ENCODE results near the gene RNF181. TPM values are rescaled to one million over a fixed set of nuclear protein-coding genes. Genes with fewer than 3 reads are reported as not detected.

The RNF181 gene
- polyA plus RNA-seq, 1 of the 3 experiments (the other 2 are of a cell fraction): 312 TPM

DNA sequence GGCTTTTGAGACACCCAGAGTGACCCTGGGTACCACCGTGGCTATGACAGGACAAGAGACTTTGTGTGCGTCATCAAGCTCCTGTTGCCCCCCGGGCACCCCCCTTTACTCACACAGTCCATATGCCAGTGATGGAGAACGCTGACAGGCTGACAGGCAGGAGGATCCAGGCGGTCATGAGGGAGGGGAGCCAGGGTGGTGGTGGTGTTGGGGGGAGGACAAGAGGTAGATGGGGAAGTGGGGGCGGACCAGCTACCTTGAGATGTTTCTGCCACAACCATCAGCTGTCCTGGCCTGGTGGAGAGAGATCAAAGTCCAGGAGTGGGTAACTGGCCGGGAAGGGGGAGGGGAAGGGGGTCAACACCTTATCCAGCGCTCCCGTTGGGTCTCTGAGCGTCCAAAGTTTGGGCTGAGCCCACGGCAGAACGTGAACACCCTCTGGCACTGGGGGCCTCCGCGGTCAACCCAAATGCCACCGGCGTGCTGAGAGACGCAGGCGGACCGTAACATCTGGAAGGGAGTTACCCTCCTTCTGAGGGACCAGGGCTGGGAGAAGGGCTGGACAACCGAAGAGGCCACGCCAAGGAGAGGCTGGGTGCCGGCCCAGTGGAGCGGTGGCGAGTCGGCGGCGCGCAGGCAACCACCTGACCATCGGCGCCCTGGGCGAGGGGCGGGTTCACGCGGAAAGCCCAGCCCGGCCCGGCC is 6.4 kb downstream of the RNF181 start:
- Histone ChIP-seq H3K79me2 (ENCODE audit: insufficient read depth) (peaks cover 21% of the 10 kb centered on the region), H3K4me1 (ENCODE audit: control insufficient read depth in 1 of 2, insufficient read depth in 2 of 2, low read depth in 1 of 2, low read length in 1 of 2) (peaks cover 6 to 23% of the 10 kb centered on the region in 2 experiments; a peak in 2 of 4 replicates), H3K9ac (peak overlapping the region; percentile 72), H2AFZ (ENCODE audit: low read depth) (peak overlapping the region; percentile 71; the same call in 1 of the 2 replicates), H3K27ac (ENCODE audit: low read depth in 2 of 2, low read length in 1 of 2) (peak overlapping the region; percentile 24 to 75; a peak in 3 of 4 replicates), H3K4me3 (ENCODE audit: low read depth in 2 of 2, low read length in 1 of 2) (peak overlapping the region; percentile 93 to 98), H3K4me2 (peak overlapping the region; percentile 96), H3K9me3 (no peaks in the 10 kb centered on the region), H4K20me1 (ENCODE audit: insufficient read depth) (no peaks in the 10 kb centered on the region), H3K27me3 (ENCODE audit: insufficient read depth) (no peaks in the 10 kb centered on the region), H3K36me3 (replicated peaks in 1 of 2; ENCODE audit: control insufficient read depth in 1 of 2, insufficient read depth in 2 of 2, low read length in 1 of 2) (peaks cover 0 to 29% of the 10 kb centered on the region in 2 experiments), H3F3A (replicated peaks; ENCODE audit: insufficient read depth) (peaks cover 18% of the 10 kb centered on the region), H3K9me2 (no peaks in the 10 kb centered on the region)
- CTCF ChIA-PET: interaction anchor here (1.0 to 1.4 kb wide), 3 partner anchors 9 to 53 kb away, joined by 3 to 4 read pairs (median 3); partner anchors contain the start of gene C2orf68
- WGBS (ENCODE audit: low lambda C conversion rate): 31% methylated on average over 9 of the region's 36 CpGs
- TF ChIP-seq, protein P1, sequence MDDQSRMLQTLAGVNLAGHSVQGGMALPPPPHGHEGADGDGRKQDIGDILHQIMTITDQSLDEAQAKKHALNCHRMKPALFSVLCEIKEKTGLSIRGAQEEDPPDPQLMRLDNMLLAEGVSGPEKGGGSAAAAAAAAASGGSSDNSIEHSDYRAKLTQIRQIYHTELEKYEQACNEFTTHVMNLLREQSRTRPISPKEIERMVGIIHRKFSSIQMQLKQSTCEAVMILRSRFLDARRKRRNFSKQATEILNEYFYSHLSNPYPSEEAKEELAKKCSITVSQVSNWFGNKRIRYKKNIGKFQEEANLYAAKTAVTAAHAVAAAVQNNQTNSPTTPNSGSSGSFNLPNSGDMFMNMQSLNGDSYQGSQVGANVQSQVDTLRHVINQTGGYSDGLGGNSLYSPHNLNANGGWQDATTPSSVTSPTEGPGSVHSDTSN (IDR thresholded peaks at IDR 0.05): no peak
- TF ChIP-seq POLR2AphosphoS5 (IDR thresholded peaks at IDR 0.05; ENCODE audit: low read depth, low read length): peak; percentile 27; the same call in 1 of the 2 replicates
- no peak for TF ChIP-seq RXRA (IDR thresholded peaks at IDR 0.05; ENCODE audit: borderline replicate concordance, low read depth)
- TF ChIP-seq, protein P2, sequence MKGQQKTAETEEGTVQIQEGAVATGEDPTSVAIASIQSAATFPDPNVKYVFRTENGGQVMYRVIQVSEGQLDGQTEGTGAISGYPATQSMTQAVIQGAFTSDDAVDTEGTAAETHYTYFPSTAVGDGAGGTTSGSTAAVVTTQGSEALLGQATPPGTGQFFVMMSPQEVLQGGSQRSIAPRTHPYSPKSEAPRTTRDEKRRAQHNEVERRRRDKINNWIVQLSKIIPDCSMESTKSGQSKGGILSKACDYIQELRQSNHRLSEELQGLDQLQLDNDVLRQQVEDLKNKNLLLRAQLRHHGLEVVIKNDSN (IDR thresholded peaks at IDR 0.05; ENCODE audit: borderline replicate concordance, low read depth): peak; percentile 61; the same call in 1 of the 2 replicates
- no peak for TF ChIP-seq FOXM1 (IDR thresholded peaks at IDR 0.05; ENCODE audit: low read depth)
- TF ChIP-seq FOXJ3 (CRISPR knock-in tag; IDR thresholded peaks at IDR 0.05): no peak
- TF ChIP-seq NFIC (IDR thresholded peaks at IDR 0.05; ENCODE audit: borderline replicate concordance): no peak
- TF ChIP-seq, protein P3, sequence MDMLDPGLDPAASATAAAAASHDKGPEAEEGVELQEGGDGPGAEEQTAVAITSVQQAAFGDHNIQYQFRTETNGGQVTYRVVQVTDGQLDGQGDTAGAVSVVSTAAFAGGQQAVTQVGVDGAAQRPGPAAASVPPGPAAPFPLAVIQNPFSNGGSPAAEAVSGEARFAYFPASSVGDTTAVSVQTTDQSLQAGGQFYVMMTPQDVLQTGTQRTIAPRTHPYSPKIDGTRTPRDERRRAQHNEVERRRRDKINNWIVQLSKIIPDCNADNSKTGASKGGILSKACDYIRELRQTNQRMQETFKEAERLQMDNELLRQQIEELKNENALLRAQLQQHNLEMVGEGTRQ (IDR thresholded peaks at IDR 0.05; ENCODE audit: borderline replicate concordance, low read depth, low read length): no peak; the same call in 1 of the 2 replicates
- no peak for TF ChIP-seq RAD21 (IDR thresholded peaks at IDR 0.05; ENCODE audit: low read length)
- no peak for TF ChIP-seq RFX5 (IDR thresholded peaks at IDR 0.05; ENCODE audit: low read length)
- no peak for TF ChIP-seq CHD2 (IDR thresholded peaks at IDR 0.05; ENCODE audit: low read length, partially characterized antibody)
- TF ChIP-seq JUND (IDR thresholded peaks at IDR 0.05): no peak
- TF ChIP-seq EP300 (IDR thresholded peaks at IDR 0.05; ENCODE audit: borderline replicate concordance in 1 of 2, low read depth in 1 of 2, low read length in 1 of 2): no peak
- TF ChIP-seq, protein P4, sequence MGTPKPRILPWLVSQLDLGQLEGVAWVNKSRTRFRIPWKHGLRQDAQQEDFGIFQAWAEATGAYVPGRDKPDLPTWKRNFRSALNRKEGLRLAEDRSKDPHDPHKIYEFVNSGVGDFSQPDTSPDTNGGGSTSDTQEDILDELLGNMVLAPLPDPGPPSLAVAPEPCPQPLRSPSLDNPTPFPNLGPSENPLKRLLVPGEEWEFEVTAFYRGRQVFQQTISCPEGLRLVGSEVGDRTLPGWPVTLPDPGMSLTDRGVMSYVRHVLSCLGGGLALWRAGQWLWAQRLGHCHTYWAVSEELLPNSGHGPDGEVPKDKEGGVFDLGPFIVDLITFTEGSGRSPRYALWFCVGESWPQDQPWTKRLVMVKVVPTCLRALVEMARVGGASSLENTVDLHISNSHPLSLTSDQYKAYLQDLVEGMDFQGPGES (IDR thresholded peaks at IDR 0.05; ENCODE audit: low read depth, low read length): no peak
- peak; percentile 45 for DNase-seq
- POLR2A ChIA-PET: interaction anchor here (0.6 to 2.2 kb wide), 5 partner anchors 8 to 183 kb away, joined by 3 to 10 read pairs (median 7); partner anchors contain the start of genes C2orf68, MAT2A and SH2D6
